ENCODE data around the gene USP31. TPM values are rescaled to one million over a fixed set of nuclear protein-coding genes. Genes with fewer than 3 reads are reported as not detected.

The USP31 gene
- total RNA-seq, 1 experiment from 2014 or later: 26.9 TPM

- Mint-ChIP-seq H3K9me3 (ENCODE audit: unreplicated experiment) (no peaks in the 10 kb centered on the region), H3K4me3 (ENCODE audit: unreplicated experiment) (peak overlapping the region; percentile 84), H3K27ac (ENCODE audit: low read depth, unreplicated experiment) (no peak overlapping the region), H3K27me3 (ENCODE audit: insufficient read depth, unreplicated experiment) (no peaks in the 10 kb centered on the region), H3K36me3 (ENCODE audit: insufficient read depth, unreplicated experiment) (peaks cover 21% of the 10 kb centered on the region), H3K4me1 (ENCODE audit: insufficient read depth, unreplicated experiment) (peaks cover 21% of the 10 kb centered on the region)
- intact Hi-C loops (cut with micrococcal nuclease): loop anchor here (5.0 kb wide), 1 partner anchor 121 kb away; the partner anchor contains the start of gene SCNN1B
- no peak for TF ChIP-seq CTCF (IDR thresholded peaks at IDR 0.05; ENCODE audit: unreplicated experiment)
- no peak for DNase-seq (ENCODE audit: unreplicated experiment)
- CTCF ChIA-PET: interaction anchor here (0.6 to 24.1 kb wide), 33 partner anchors 8 to 1977 kb away, joined by 3 to 516 read pairs (median 4); partner anchors contain the start of gene SCNN1B
- no TSS peak for BruUV-seq (replicated peaks)
- POLR2A ChIA-PET: interaction anchor here (1.0 to 5.8 kb wide), 4 partner anchors 16 to 253 kb away, joined by 3 to 66 read pairs (median 4); no protein-coding TSS in a partner anchor
These were observed 32.3 kb upstream of the USP31 start for GRCh38 chr16:23181506-23181905.

- DNase-seq (ENCODE audit: unreplicated experiment): no peak
- peaks cover 13% of the 10 kb centered on the region for H3K4me1 Mint-ChIP-seq (ENCODE audit: insufficient read depth, unreplicated experiment)
- no peaks in the 10 kb centered on the region for H3K9me3 Mint-ChIP-seq (ENCODE audit: unreplicated experiment)
- BruUV-seq (replicated peaks): no TSS peak
- intact Hi-C loops (cut with micrococcal nuclease): no loop called here
- CTCF ChIA-PET: interaction anchor here (0.5 to 24.1 kb wide), 4 partner anchors 35 to 332 kb away, joined by 3 to 516 read pairs (median 3); no protein-coding TSS in a partner anchor
- H3K36me3 Mint-ChIP-seq (ENCODE audit: insufficient read depth, unreplicated experiment): no peaks in the 10 kb centered on the region
- no peak overlapping the region for H3K27ac Mint-ChIP-seq (ENCODE audit: low read depth, unreplicated experiment)
- TF ChIP-seq CTCF (IDR thresholded peaks at IDR 0.05; ENCODE audit: unreplicated experiment): no peak
- no peak overlapping the region for H3K4me3 Mint-ChIP-seq (ENCODE audit: unreplicated experiment)
- POLR2A ChIA-PET: interaction anchor here (0.7 kb wide), 1 partner anchor 1135 kb away, joined by 3 read pairs; no protein-coding TSS in a partner anchor
- peaks cover 16% of the 10 kb centered on the region for H3K27me3 Mint-ChIP-seq (ENCODE audit: insufficient read depth, unreplicated experiment)
These were observed 26.4 kb upstream of the USP31 start for GRCh38 chr16:23175651-23176050.

- Mint-ChIP-seq H3K27ac (ENCODE audit: low read depth, unreplicated experiment) (no peak overlapping the region), H3K27me3 (ENCODE audit: insufficient read depth, unreplicated experiment) (peaks cover 16% of the 10 kb centered on the region), H3K4me3 (ENCODE audit: unreplicated experiment) (no peak overlapping the region), H3K36me3 (ENCODE audit: insufficient read depth, unreplicated experiment) (no peaks in the 10 kb centered on the region), H3K9me3 (ENCODE audit: unreplicated experiment) (no peaks in the 10 kb centered on the region), H3K4me1 (ENCODE audit: insufficient read depth, unreplicated experiment) (peaks cover 13% of the 10 kb centered on the region)
- peak; percentile 41 for DNase-seq (ENCODE audit: unreplicated experiment)
- ChIA-PET POLR2A (no interaction called here), CTCF (interaction anchor here (0.6 to 24.1 kb wide), 3 partner anchors 48 to 260 kb away, joined by 3 to 516 read pairs (median 4); no protein-coding TSS in a partner anchor)
- BruUV-seq (replicated peaks): no TSS peak
- TF ChIP-seq CTCF (IDR thresholded peaks at IDR 0.05; ENCODE audit: unreplicated experiment): no peak
- intact Hi-C loops (cut with micrococcal nuclease): no loop called here
These were observed 25.4 kb upstream of the USP31 start for GRCh38 chr16:23174622-23175021.

GRCh38 chr16:23172994-23173393, 23.7 kb upstream of the USP31 start:
- Mint-ChIP-seq H3K36me3 (ENCODE audit: insufficient read depth, unreplicated experiment) (no peaks in the 10 kb centered on the region), H3K9me3 (ENCODE audit: unreplicated experiment) (no peaks in the 10 kb centered on the region), H3K4me3 (ENCODE audit: unreplicated experiment) (no peak overlapping the region), H3K27me3 (ENCODE audit: insufficient read depth, unreplicated experiment) (peaks cover 16% of the 10 kb centered on the region), H3K27ac (ENCODE audit: low read depth, unreplicated experiment) (no peak overlapping the region), H3K4me1 (ENCODE audit: insufficient read depth, unreplicated experiment) (peaks cover 13% of the 10 kb centered on the region)
- TF ChIP-seq CTCF (IDR thresholded peaks at IDR 0.05; ENCODE audit: unreplicated experiment): no peak
- CTCF ChIA-PET: interaction anchor here (0.7 to 24.1 kb wide), 3 partner anchors 9 to 268 kb away, joined by 3 to 516 read pairs (median 4); no protein-coding TSS in a partner anchor
- intact Hi-C loops (cut with micrococcal nuclease): no loop called here
- DNase-seq (ENCODE audit: unreplicated experiment): no peak
- BruUV-seq (replicated peaks): no TSS peak
- POLR2A ChIA-PET: no interaction called here
